Astrocyte (in vitro differentiated cells and primary cell): ENCODE results near the gene WBP1L. TPM values are rescaled to one million over a fixed set of nuclear protein-coding genes. Genes with fewer than 3 reads are reported as not detected.
"Not testable (repeated sequence)": the region's sequence is repeated elsewhere in the genome, so short reads cannot be mapped to it uniquely, and the experiment has no call there.

Experiments
- DNase-seq: peaks from one replicate; pipeline ENCODE4 v3.0.0-alpha.2; 2010; ENCODE audit warnings: low read depth
- FAIRE-seq: peaks from 2 replicates; lab custom pipeline; 2011; peaks lifted over from hg19 to GRCh38; lab: Jason Lieb, UNC
- H2AFZ ChIP-seq: 2 replicates; pipeline ENCODE4 v1.6.0; 2012; ENCODE audit warnings: low read depth, low read length, inconsistent platforms
- H3K27ac ChIP-seq: 2 replicates; pipeline ENCODE4 v1.5.1; 2011; ENCODE audit warnings: low read depth, low read length, inconsistent platforms
- H3K27me3 ChIP-seq: 2 replicates; pipeline ENCODE4 v1.6.0; 2011; ENCODE audit warnings: low read length, inconsistent platforms; ENCODE audit not compliant: insufficient read depth
- H3K36me3 ChIP-seq: 2 replicates; pipeline ENCODE4 v1.5.1; 2011; ENCODE audit warnings: low read length, inconsistent platforms; ENCODE audit not compliant: insufficient read depth
- H3K4me1 ChIP-seq: 2 replicates; pipeline ENCODE4 v1.5.1; 2011; ENCODE audit warnings: low read length, inconsistent platforms; ENCODE audit not compliant: insufficient read depth
- H3K4me2 ChIP-seq: 2 replicates; pipeline ENCODE4 v1.6.0; 2012; ENCODE audit warnings: low read length, inconsistent platforms
- H3K4me3 ChIP-seq: 2 replicates; pipeline ENCODE4 v1.5.1; 2011; ENCODE audit warnings: low read depth, mild to moderate bottlenecking, low read length, inconsistent platforms; ENCODE audit not compliant: insufficient read depth
- H3K79me2 ChIP-seq: 2 replicates; pipeline ENCODE4 v1.6.0; 2012; ENCODE audit warnings: mild to moderate bottlenecking, low read length, inconsistent platforms; ENCODE audit not compliant: insufficient read depth
- H3K9ac ChIP-seq: 2 replicates; pipeline ENCODE4 v1.6.0; 2012; ENCODE audit warnings: mild to moderate bottlenecking, low read length, inconsistent platforms
- H3K9me3 ChIP-seq: 2 replicates; pipeline ENCODE4 v1.5.1; 2012; ENCODE audit warnings: low read depth, mild to moderate bottlenecking, low read length, inconsistent platforms; ENCODE audit not compliant: insufficient read depth
- H4K20me1 ChIP-seq: 2 replicates; pipeline ENCODE4 v1.6.0; 2012; ENCODE audit warnings: low read length, inconsistent platforms; ENCODE audit not compliant: insufficient read depth
- H3K27ac Mint-ChIP-seq: one replicate; pipeline ENCODE4 v1.8.0; 2021; ENCODE audit warnings: mild to moderate bottlenecking, mixed read lengths; ENCODE audit not compliant: unreplicated experiment
- H3K27me3 Mint-ChIP-seq: one replicate; pipeline ENCODE4 v1.8.0; 2021; ENCODE audit warnings: low read depth, mixed read lengths; ENCODE audit not compliant: unreplicated experiment
- H3K36me3 Mint-ChIP-seq: one replicate; pipeline ENCODE4 v1.8.0; 2021; ENCODE audit warnings: low read depth, mixed read lengths; ENCODE audit not compliant: unreplicated experiment
- H3K4me1 Mint-ChIP-seq: one replicate; pipeline ENCODE4 v1.8.0; 2021; ENCODE audit warnings: low read depth, mixed read lengths; ENCODE audit not compliant: unreplicated experiment
- H3K4me3 Mint-ChIP-seq: one replicate; pipeline ENCODE4 v1.8.0; 2021; ENCODE audit warnings: mild to moderate bottlenecking, moderate library complexity, mixed read lengths; ENCODE audit not compliant: unreplicated experiment
- H3K9me3 Mint-ChIP-seq: one replicate; pipeline ENCODE4 v1.8.0; 2021; ENCODE audit warnings: mild to moderate bottlenecking, mixed read lengths; ENCODE audit not compliant: unreplicated experiment
- CTCF ChIP-seq: IDR thresholded peaks from 2 replicates; pipeline ENCODE4 v1.5.1; 2011; ENCODE audit warnings: low read depth, mild to moderate bottlenecking, inconsistent platforms, low read length, moderate library complexity; ENCODE audit not compliant: insufficient read depth
- EZH2 ChIP-seq: IDR thresholded peaks from 2 replicates; pipeline ENCODE4 v1.6.1; 2012; ENCODE audit warnings: mild to moderate bottlenecking, low read length, inconsistent platforms; ENCODE audit not compliant: insufficient read depth
- total RNA-seq: library from RNA; stranded (reverse); gene quantifications from 2 replicates; pipeline ENCODE4 v1.2.1, GENCODE V29; 2021

Gene WBP1L
- total RNA-seq, 1 donor from 2014 or later = 73.6 TPM

DNA sequence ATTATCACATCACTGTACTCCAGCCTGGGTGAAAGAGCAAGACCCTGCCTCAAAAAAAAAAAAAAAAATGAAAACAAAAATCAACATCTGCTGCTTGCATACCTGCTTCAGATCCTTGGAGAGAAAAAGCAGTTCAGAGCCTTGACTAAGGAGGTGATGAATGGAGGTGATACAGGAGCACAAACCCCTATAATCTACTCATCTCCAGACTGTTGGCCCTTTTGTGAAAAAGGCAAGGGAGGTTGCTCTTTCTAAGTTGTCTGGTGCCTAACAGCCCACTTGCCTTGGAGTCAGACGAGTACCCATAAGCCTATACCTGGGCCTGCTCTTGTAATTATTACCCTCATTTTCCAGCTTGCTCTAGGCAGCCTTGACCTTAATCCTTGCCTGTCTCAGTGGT lies 27.9 kb upstream of the WBP1L start:
- peak overlapping the region; percentile 97 for H3K4me3 Mint-ChIP-seq
- FAIRE-seq = no peak
- peaks cover 42% of the 10 kb centered on the region for H3K79me2 ChIP-seq

GRCh38 chr10:102716900-102717565 lies 26.7 kb upstream of the WBP1L start:
- not testable (repeated sequence) for FAIRE-seq, H3K27ac ChIP-seq, H3K27me3 ChIP-seq, H3K27me3 Mint-ChIP-seq, H2AFZ ChIP-seq, DNase-seq, H3K36me3 ChIP-seq, H4K20me1 ChIP-seq, H3K4me2 ChIP-seq, H3K4me3 Mint-ChIP-seq, H3K9me3 ChIP-seq, H3K4me3 ChIP-seq, H3K9ac ChIP-seq, H3K36me3 Mint-ChIP-seq, H3K9me3 Mint-ChIP-seq
- H3K4me1 Mint-ChIP-seq = peaks cover 37% of the 10 kb centered on the region
- Histone ChIP-seq H3K4me1 (peaks cover 22% of the 10 kb centered on the region), H3K79me2 (peaks cover 40% of the 10 kb centered on the region)
- peak overlapping the region; percentile 63 for H3K27ac Mint-ChIP-seq

More for the DNA sequence above, 27.9 kb upstream of the WBP1L start:
- Histone ChIP-seq H3K36me3 (no peaks in the 10 kb centered on the region), H3K4me3 (no peak overlapping the region), H3K9me3 (no peaks in the 10 kb centered on the region), H2AFZ (no peak overlapping the region), H3K27ac (no peak overlapping the region), H3K27me3 (no peaks in the 10 kb centered on the region), H4K20me1 (no peaks in the 10 kb centered on the region), H3K9ac (no peak overlapping the region), H3K4me1 (peaks cover 23% of the 10 kb centered on the region), H3K4me2 (no peak overlapping the region)
- no peak for DNase-seq
- Mint-ChIP-seq H3K27me3 (no peaks in the 10 kb centered on the region), H3K27ac (no peak overlapping the region), H3K4me1 (peaks cover 33% of the 10 kb centered on the region), H3K9me3 (no peaks in the 10 kb centered on the region), H3K36me3 (no peaks in the 10 kb centered on the region)
- TF ChIP-seq CTCF = no peak
- no peak for TF ChIP-seq EZH2

DNA sequence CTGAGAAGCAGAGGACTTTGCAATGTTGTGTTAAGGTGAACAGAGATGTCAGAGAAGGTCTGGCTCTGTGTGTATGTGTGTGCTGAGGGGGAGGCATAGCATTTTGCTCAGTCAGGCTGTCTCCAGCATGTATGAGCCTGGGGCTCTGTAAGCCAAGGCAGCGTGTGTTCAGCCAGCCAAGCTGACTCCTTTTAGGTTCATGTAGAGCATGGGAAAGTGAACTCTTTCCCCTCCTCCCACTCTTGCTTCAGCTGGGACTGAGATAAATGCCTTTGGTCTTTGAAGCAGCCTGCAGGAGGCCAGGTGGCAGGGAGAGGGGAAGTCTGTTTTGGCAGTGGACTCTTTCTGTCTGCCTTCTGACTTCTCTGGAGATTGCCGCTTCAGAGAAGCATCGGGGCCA lies 25.5 kb upstream of the WBP1L start:
- H3K9me3 ChIP-seq = no peaks in the 10 kb centered on the region
- H3K27ac ChIP-seq = no peak overlapping the region
- no peak overlapping the region for H3K9ac ChIP-seq
- no peaks in the 10 kb centered on the region for H3K27me3 Mint-ChIP-seq
- H3K4me1 Mint-ChIP-seq = peaks cover 34% of the 10 kb centered on the region
- peak overlapping the region; percentile 38 for H3K27ac Mint-ChIP-seq
- TF ChIP-seq CTCF (no peak), EZH2 (no peak)
- peak overlapping the region; percentile 22 for H3K4me3 Mint-ChIP-seq
- FAIRE-seq = no peak
- H3K4me2 ChIP-seq = peak overlapping the region; percentile 1
- no peaks in the 10 kb centered on the region for H3K9me3 Mint-ChIP-seq
- no peak overlapping the region for H3K4me3 ChIP-seq
- H3K36me3 Mint-ChIP-seq = no peaks in the 10 kb centered on the region
- no peaks in the 10 kb centered on the region for H4K20me1 ChIP-seq
- DNase-seq = peak; percentile 60
- peaks cover 28% of the 10 kb centered on the region for H3K79me2 ChIP-seq
- peaks cover 12% of the 10 kb centered on the region for H3K4me1 ChIP-seq
- H3K36me3 ChIP-seq = no peaks in the 10 kb centered on the region
- no peak overlapping the region for H2AFZ ChIP-seq
- no peaks in the 10 kb centered on the region for H3K27me3 ChIP-seq
